Kidney tubule cell (primary cell): ENCODE results near the gene HFE.
"Not testable (repeated sequence)": the region's sequence is repeated elsewhere in the genome, so short reads cannot be mapped to it uniquely, and the experiment has no call there.

Source experiments
- DNase-seq: peaks from one replicate; pipeline ENCODE4 v3.0.0-alpha.2; 2018; ENCODE audit warnings: low spot score

HFE gene

GRCh38 chr6:26059941-26060340, 27.3 kb upstream of the HFE start:
- DNase-seq = no peak

- DNase-seq = peak; percentile 63
Measured at GRCh38 chr6:26064619-26065257, 22.5 kb upstream of the HFE start.

DNA sequence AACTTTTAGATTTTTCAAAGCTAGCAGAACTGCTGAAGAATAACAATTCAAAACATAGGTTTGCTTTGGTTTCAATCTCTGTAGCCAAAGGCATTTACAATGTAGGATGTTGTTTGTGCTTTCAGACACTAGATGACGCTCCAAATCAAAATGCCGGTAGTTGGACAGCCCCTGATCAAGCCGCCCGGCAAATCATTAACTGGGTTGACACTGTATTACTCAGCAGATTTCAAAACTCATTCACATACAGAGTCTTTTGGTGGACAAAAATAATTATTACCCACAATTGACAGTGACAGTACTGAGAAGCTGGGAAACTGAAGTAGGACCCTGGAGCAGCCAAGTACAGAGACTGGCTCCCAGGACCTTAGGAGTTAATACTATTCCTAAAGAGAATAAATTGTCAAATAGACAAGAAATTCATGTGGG, 21.3 kb upstream of the HFE start:
- peak; percentile 93 for DNase-seq

DNA sequence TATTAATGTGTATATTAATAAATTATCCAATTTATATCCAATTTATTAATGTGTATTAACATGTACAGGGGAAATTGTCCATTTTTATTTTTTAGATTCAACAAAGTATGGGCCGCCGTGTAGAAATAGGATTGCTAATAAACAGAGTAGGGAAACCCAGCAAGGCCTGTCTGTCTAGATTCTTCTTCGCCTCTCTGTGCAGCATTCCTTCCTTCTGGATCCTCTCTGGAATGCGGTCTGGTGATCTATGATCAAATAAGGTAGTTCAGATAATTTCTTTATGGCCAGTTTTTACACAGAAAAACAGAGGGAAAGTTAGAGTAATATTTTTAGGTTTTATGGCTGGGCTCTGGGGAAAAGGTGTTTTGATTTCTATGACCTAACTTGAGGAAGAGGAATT, 19.9 kb upstream of the HFE start:
- DNase-seq = no peak

DNA sequence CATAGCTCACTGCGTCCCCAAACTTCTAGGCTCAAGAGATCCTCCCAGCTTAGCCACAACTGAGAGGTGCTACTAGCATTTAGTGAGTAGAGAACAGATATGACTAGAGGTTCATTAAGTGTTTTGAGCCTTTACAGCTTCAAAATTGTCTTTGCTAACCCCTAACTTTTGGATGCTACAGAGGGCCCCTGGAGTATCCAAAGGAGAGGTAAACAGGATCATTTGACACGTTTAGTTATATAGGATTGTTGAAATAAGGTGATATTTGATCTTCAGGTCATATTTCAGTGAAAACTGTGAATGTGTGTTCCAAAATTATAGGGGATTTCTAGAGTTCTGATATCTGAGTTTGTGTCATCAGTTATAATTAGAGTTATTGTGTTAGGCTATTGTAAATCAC, 19.2 kb upstream of the HFE start:
- no peak for DNase-seq

DNA sequence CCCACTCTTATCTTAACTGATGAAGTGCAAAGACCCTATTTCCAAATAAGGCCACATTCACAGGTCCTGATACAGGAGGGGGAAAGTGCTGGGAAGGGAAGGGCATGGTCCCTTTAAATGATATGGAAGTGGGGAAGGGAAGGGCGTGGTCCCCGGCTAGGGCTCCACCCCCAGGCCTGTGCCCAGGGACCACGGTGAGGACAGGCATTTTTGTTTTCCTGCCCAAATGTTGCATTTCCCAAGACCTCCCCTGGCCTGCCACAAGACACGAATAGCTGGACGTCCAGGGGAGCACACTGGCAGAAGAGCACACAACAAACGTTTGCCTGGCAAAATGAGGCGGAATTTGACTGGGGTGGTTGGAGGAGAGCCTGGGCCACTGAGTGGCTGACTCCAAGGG, 16.1 kb upstream of the HFE start:
- DNase-seq = no peak

- no peak for DNase-seq
Measured at GRCh38 chr6:26075063-26075717, 12.0 kb upstream of the HFE start.

GRCh38 chr6:26078066-26078465, 9.2 kb upstream of the HFE start:
- peak; percentile 69 for DNase-seq

GRCh38 chr6:26081096-26081495, 6.1 kb upstream of the HFE start:
- DNase-seq = not testable (repeated sequence)

GRCh38 chr6:26086211-26086610, 1.0 kb upstream of the HFE start:
- DNase-seq = no peak

GRCh38 chr6:26088344-26088743, 1.1 kb downstream of the HFE start:
- peak; percentile 10 for DNase-seq

GRCh38 chr6:26089272-26089671, 2.0 kb downstream of the HFE start:
- no peak for DNase-seq

GRCh38 chr6:26092443-26092842, 5.2 kb downstream of the HFE start:
- DNase-seq = no peak

GRCh38 chr6:26094036-26094435, 6.8 kb downstream of the HFE start:
- no peak for DNase-seq

GRCh38 chr6:26097268-26097875, 10.1 kb downstream of the HFE start:
- peak; percentile 73 for DNase-seq

- DNase-seq = peak; percentile 80
Measured at GRCh38 chr6:26103141-26103769, 16.0 kb downstream of the HFE start.

DNA sequence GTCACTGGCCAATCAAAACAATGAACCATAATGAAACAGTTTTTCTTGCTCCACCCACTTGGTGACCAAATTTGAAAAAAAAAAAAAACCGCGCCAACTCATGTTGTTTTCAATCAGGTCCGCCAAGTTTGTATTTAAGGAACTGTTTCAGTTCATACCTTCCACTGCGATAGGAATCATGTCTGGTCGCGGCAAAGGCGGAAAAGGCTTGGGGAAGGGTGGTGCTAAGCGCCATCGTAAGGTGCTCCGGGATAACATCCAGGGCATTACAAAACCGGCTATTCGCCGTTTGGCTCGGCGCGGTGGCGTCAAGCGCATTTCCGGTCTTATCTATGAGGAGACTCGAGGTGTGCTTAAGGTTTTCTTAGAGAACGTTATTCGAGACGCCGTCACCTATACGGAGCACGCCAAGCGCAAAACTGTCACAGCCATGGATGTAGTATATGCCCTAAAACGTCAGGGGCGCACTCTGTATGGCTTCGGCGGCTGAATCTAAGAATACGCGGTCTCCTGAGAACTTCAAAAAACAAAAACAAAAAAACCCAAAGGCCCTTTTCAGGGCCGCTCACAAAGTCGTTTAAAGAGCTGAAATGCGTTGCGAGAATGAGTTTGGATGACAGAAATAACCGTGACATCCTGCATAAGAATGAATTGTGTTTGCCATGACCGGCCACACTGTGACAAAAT, 16.7 kb downstream of the HFE start:
- DNase-seq = peak; percentile 98

DNA sequence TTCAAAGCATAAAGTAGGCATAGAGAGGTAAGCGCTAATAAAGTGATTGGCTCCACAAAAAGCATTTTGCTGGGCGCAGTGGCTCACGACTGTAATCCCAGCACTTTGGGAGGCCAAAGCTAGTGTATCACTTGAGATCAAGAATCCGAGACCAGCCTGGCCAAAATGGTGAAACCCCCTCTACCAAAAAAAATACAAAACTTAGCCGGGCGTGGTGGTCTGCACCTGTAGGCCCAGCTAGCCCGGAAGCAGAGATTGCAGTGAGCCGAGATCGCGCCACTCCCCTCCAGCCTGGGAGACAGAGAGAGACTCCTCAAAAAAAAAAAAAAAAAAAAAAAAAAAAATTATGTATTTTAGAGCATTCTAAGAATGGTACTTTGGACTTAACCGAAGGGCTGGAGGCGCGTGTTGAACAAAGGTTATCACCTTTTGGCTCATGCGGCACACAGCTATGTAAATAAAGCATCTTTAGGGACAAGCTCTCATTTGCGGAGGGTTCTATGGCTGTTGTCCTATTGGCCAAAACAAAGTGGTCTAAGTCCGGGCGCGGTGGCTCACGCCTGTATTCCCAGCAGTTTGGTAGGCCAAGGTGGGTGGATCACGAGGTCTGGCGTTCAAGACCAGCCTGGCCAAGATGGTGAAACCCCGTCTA, 17.4 kb downstream of the HFE start:
- DNase-seq = peak; percentile 39

DNA sequence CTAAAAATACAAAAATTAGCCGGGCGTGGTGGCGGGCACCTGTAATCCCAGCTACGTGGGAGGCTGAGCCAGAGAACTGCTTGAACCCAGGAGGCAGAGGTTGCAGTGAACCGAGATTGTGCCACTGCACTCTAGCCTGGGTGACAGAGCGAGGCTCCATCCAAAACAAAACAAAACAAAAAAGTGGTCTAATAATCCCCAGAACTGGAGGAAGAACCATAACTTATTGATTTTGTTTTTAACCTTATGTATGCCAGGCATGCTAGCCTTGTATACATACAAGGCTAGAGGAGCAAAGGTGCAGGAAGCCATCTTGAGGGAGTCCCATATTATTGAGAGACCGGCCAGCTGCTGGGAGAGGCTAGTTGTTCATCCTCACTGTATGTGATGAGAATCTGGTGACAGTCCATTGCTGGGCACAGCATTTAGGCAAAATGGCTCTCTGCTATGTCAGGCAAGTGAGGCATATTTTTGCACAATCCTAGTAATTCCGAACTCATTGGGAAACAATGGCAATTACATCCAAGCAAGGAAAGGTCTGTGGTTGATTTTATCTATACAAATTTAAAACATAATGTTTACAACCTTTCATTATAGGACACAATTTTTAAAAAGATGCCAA, 18.0 kb downstream of the HFE start:
- no peak for DNase-seq

GRCh38 chr6:26105842-26106241, 18.6 kb downstream of the HFE start:
- peak; percentile 23 for DNase-seq

GRCh38 chr6:26107935-26108334, 20.7 kb downstream of the HFE start:
- no peak for DNase-seq

DNA sequence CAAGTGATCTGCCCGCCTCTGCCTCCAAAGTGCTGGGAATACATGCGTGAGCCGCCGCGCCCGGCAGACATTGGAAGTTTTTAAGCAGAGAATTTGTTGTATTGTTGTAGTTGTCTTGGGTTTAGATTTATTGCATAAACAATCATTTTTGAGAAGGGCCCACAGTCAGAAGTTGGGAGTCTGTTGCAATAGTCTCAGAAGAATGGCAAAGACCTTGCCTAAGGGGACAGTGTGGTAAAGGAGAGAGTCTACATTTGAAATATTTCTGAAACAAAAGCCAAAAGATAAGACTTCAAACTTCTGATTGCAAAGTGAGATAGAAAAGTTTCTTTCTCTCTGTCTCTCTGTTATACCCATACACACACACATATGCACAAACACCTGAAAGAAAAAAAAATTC, 22.5 kb downstream of the HFE start:
- no peak for DNase-seq
